ENCODE measurements around the gene CD52. TPM values are rescaled to one million over a fixed set of nuclear protein-coding genes. Genes with fewer than 3 reads are reported as not detected.

CD52 gene
- total RNA-seq, 4 donors from 2014 or later: 3.0 to 12.3 TPM; not detected in 2

GRCh38 chr1:26340047-26340481 is 22.3 kb downstream of the CD52 start:
- no peak for TF ChIP-seq POLR2A (IDR thresholded peaks at IDR 0.05)
- no peaks in the 10 kb centered on the region for H3K36me3 ChIP-seq
- DNase-seq: no peak
- no peaks in the 10 kb centered on the region for H3K9me3 ChIP-seq
- H3K4me1 ChIP-seq: peaks cover 0 to 13% of the 10 kb centered on the region in 2 donors
- WGBS, 2 donors: 76 to 80% methylated on average over 4 of the region's 4 CpGs
- H3K27ac ChIP-seq: no peak overlapping the region
- H3K4me3 ChIP-seq (replicated peaks in 1 of 3): no peak overlapping the region
- intact Hi-C loops (cut with DNase I): no loop called here
- H3K27me3 ChIP-seq: no peaks in the 10 kb centered on the region

GRCh38 chr1:26344147-26344920 is 26.6 kb downstream of the CD52 start:
- H3K4me1 ChIP-seq: no peaks in the 10 kb centered on the region
- TF ChIP-seq CTCF (IDR thresholded peaks at IDR 0.05) (no peak), POLR2A (IDR thresholded peaks at IDR 0.05) (no peak)
- H3K27ac ChIP-seq: no peak overlapping the region
- no peaks in the 10 kb centered on the region for H3K36me3 ChIP-seq
- H3K4me3 ChIP-seq (replicated peaks in 1 of 3): no peak overlapping the region
- H3K9me3 ChIP-seq: no peaks in the 10 kb centered on the region
- no peaks in the 10 kb centered on the region for H3K27me3 ChIP-seq
- intact Hi-C loops (cut with DNase I): no loop called here
- WGBS, 2 donors: 90 to 96% methylated on average over 14 to 15 of the region's 15 CpGs
- DNase-seq: no peak

GRCh38 chr1:26345718-26346117 is 28.0 kb downstream of the CD52 start:
- no peak for TF ChIP-seq POLR2A (IDR thresholded peaks at IDR 0.05)
- no peak for TF ChIP-seq CTCF (IDR thresholded peaks at IDR 0.05)
- H3K4me1 ChIP-seq: no peaks in the 10 kb centered on the region
- no peaks in the 10 kb centered on the region for H3K27me3 ChIP-seq
- no peak overlapping the region for H3K27ac ChIP-seq
- H3K4me3 ChIP-seq (replicated peaks in 1 of 3): no peak overlapping the region
- DNase-seq: no peak
- intact Hi-C loops (cut with DNase I): no loop called here
- H3K36me3 ChIP-seq: no peaks in the 10 kb centered on the region
- H3K9me3 ChIP-seq: no peaks in the 10 kb centered on the region
- 69 to 76% methylated on average over 3 of the region's 15 CpGs for WGBS, 2 donors

- no peaks in the 10 kb centered on the region for H3K27me3 ChIP-seq
- no peaks in the 10 kb centered on the region for H3K4me1 ChIP-seq
- 71 to 77% methylated on average over 9 of the region's 10 CpGs for WGBS, 2 donors
- no peak overlapping the region for H3K4me3 ChIP-seq (replicated peaks in 1 of 3)
- intact Hi-C loops (cut with DNase I): no loop called here
- no peak for TF ChIP-seq POLR2A (IDR thresholded peaks at IDR 0.05)
- no peak for TF ChIP-seq CTCF (IDR thresholded peaks at IDR 0.05)
- H3K9me3 ChIP-seq: no peaks in the 10 kb centered on the region
- no peaks in the 10 kb centered on the region for H3K36me3 ChIP-seq
- no peak for DNase-seq
- H3K27ac ChIP-seq: no peak overlapping the region
Measured at GRCh38 chr1:26346274-26347033, 28.7 kb downstream of the CD52 start.

- Histone ChIP-seq H3K27ac (no peak overlapping the region), H3K4me3 (replicated peaks in 1 of 3) (no peak overlapping the region), H3K4me1 (no peaks in the 10 kb centered on the region), H3K27me3 (no peaks in the 10 kb centered on the region), H3K9me3 (no peaks in the 10 kb centered on the region), H3K36me3 (no peaks in the 10 kb centered on the region)
- TF ChIP-seq POLR2A (IDR thresholded peaks at IDR 0.05) (no peak), CTCF (IDR thresholded peaks at IDR 0.05) (no peak)
- intact Hi-C loops (cut with DNase I): no loop called here
- no peak for DNase-seq
- WGBS, 2 donors: 86% methylated on average over 7 of the region's 7 CpGs
Measured at GRCh38 chr1:26349188-26349876, 31.6 kb downstream of the CD52 start.
